Measurements from ENCODE around the gene DLG5. TPM values are rescaled to one million over a fixed set of nuclear protein-coding genes. Genes with fewer than 3 reads are reported as not detected.

The DLG5 gene
- total and polyA plus RNA-seq, 7 donors = 6.0 to 78.1 (median 41.0) TPM

GRCh38 chr10:77898323-77899079, 28.1 kb downstream of the DLG5 start:
- H3K27ac ChIP-seq = peak overlapping the region; percentile 27 to 53 (median 40)
- H3K27me3 ChIP-seq = no peaks in the 10 kb centered on the region
- 46 to 59% methylated on average over 19 of the region's 19 CpGs for WGBS, 2 donors
- H3K4me3 ChIP-seq = no peak overlapping the region
- no peaks in the 10 kb centered on the region for H3K9me3 ChIP-seq
- DNase-seq = no peak
- no peaks in the 10 kb centered on the region for H3K36me3 ChIP-seq
- TF ChIP-seq EP300 (IDR thresholded peaks at IDR 0.05) (no peak), POLR2AphosphoS5 (IDR thresholded peaks at IDR 0.05) (no peak), POLR2A (IDR thresholded peaks at IDR 0.05) (no peak), CTCF (IDR thresholded peaks at IDR 0.05) (no peak)
- intact Hi-C loops (cut with DNase I) = no loop called here
- peaks cover 0 to 79% (median 62%) of the 10 kb centered on the region in 4 donors for H3K4me1 ChIP-seq

GRCh38 chr10:77896058-77896457, 30.5 kb downstream of the DLG5 start:
- TF ChIP-seq CTCF (IDR thresholded peaks at IDR 0.05) (no peak), EP300 (IDR thresholded peaks at IDR 0.05) (no peak), POLR2A (IDR thresholded peaks at IDR 0.05) (no peak), POLR2AphosphoS5 (IDR thresholded peaks at IDR 0.05) (no peak)
- H3K27me3 ChIP-seq = no peaks in the 10 kb centered on the region
- DNase-seq = no peak
- intact Hi-C loops (cut with DNase I) = no loop called here
- no peaks in the 10 kb centered on the region for H3K9me3 ChIP-seq
- peaks cover 0 to 91% (median 76%) of the 10 kb centered on the region in 4 donors for H3K4me1 ChIP-seq
- whole genome bisulfite sequencing, 2 donors = 73 to 82% methylated on average over 3 of the region's 3 CpGs
- H3K36me3 ChIP-seq = no peaks in the 10 kb centered on the region
- no peak overlapping the region for H3K4me3 ChIP-seq
- H3K27ac ChIP-seq = peak overlapping the region in 2 of 4 donors; percentile 59 to 60

GRCh38 chr10:77894058-77894457, 32.5 kb downstream of the DLG5 start:
- no peak for DNase-seq
- Histone ChIP-seq H3K4me3 (no peak overlapping the region), H3K27ac (peak overlapping the region; percentile 25 to 80 (median 62)), H3K4me1 (peaks cover 0 to 81% (median 69%) of the 10 kb centered on the region in 4 donors), H3K9me3 (no peaks in the 10 kb centered on the region), H3K36me3 (no peaks in the 10 kb centered on the region), H3K27me3 (no peaks in the 10 kb centered on the region)
- 64 to 72% methylated on average over 3 of the region's 3 CpGs for WGBS, 2 donors
- intact Hi-C loops (cut with DNase I) = no loop called here
- TF ChIP-seq CTCF (IDR thresholded peaks at IDR 0.05) = no peak
- no peak for TF ChIP-seq POLR2AphosphoS5 (IDR thresholded peaks at IDR 0.05)
- no peak for TF ChIP-seq POLR2A (IDR thresholded peaks at IDR 0.05)
- TF ChIP-seq EP300 (IDR thresholded peaks at IDR 0.05) = no peak

- no peak for DNase-seq
- H3K9me3 ChIP-seq = no peaks in the 10 kb centered on the region
- TF ChIP-seq POLR2AphosphoS5 (IDR thresholded peaks at IDR 0.05) (no peak), CTCF (IDR thresholded peaks at IDR 0.05) (no peak)
- 92 to 94% methylated on average over 8 of the region's 8 CpGs for WGBS, 2 donors
- intact Hi-C loops (cut with DNase I) = no loop called here
- H3K4me1 ChIP-seq = peaks cover 0 to 81% (median 67%) of the 10 kb centered on the region in 4 donors
- peak overlapping the region; percentile 25 to 80 (median 62) for H3K27ac ChIP-seq
- no peaks in the 10 kb centered on the region for H3K27me3 ChIP-seq
- no peak overlapping the region for H3K4me3 ChIP-seq
- H3K36me3 ChIP-seq = no peaks in the 10 kb centered on the region
Observed at GRCh38 chr10:77893386-77893785, 33.2 kb downstream of the DLG5 start.
